Measurements from ENCODE around the gene OPHN1. TPM values are rescaled to one million over a fixed set of nuclear protein-coding genes. Genes with fewer than 3 reads are reported as not detected.

Gene OPHN1
- total and polyA plus RNA-seq, 2 donors (not counting 1 experiment from before 2014, with no cell fraction given), result 2.9 to 8.3 TPM

DNA sequence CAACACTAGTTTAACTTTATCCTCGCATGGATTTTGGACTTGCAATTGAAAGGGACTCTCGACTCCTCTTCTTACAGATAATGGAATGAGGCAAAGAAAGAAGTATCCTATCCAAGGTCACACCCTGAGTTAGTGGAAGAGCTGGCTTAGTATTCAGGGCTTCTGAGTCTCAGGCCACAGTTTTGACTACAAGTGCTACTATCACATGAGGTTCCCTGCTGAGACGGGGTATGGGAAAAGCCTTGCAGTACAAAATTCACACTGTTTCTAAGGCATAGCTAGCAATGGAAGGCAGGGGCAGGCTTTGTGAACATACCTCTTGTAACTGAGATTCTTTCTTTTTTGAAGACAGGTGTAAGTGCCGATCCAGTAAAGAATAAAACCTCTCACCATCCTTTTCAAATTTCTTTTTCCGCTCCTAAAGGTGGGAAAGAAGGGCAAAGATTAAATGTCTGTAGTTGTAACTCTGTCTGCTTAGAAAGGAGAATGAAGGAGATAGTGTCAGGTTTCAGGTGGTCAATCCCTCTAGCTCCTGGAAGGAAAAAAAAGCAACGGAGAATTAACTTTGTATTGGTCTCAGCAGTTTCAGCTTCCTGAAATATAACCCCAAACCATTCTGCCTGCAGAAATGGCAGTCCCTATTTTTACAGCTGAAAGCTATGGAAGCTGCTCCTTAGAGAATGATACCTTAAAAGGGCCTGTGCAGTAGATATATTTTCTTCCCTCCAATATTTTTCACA lies 199.0 kb downstream of the OPHN1 start:
- Histone ChIP-seq H3K36me3 (ENCODE audit: control insufficient read depth, insufficient read depth, low read length) (no peaks in the 10 kb centered on the region), H3K4me2 (ENCODE audit: extremely low read depth, insufficient read depth, low read length) (no peak overlapping the region), H3K4me3 (replicated peaks in 1 of 4; ENCODE audit: control extremely low read depth in 1 of 4, insufficient read depth in 1 of 4, low read depth in 3 of 4, low read length in 4 of 4) (no peak overlapping the region), H3K9ac (ENCODE audit: insufficient read depth, low read length) (no peak overlapping the region), H4K20me1 (ENCODE audit: control insufficient read depth, extremely low read depth, insufficient read depth, low read length) (no peaks in the 10 kb centered on the region), H3K27ac (ENCODE audit: insufficient read depth, low read length) (no peak overlapping the region), H3K9me3 (ENCODE audit: control insufficient read depth, insufficient read depth, low read depth, low read length) (no peaks in the 10 kb centered on the region), H3K27me3 (ENCODE audit: control insufficient read depth, insufficient read depth, low read length) (no peaks in the 10 kb centered on the region), H3K79me2 (ENCODE audit: control insufficient read depth, insufficient read depth, low read length) (no peaks in the 10 kb centered on the region), H2AFZ (ENCODE audit: low read length) (no peak overlapping the region), H3K4me1 (ENCODE audit: control insufficient read depth, extremely low read depth, insufficient read depth, low read length) (no peaks in the 10 kb centered on the region)
- TF ChIP-seq CTCF (conservative IDR thresholded peaks at IDR 0.05 in 1 of 2, IDR thresholded peaks at IDR 0.05 in 1 of 2; ENCODE audit: low read depth in 1 of 2, low read length in 2 of 2) (no peak), EZH2 (IDR thresholded peaks at IDR 0.05; ENCODE audit: low read length, missing control alignments) (no peak)
- no peak for DNase-seq (ENCODE audit: low read depth in 2 of 2)

DNA sequence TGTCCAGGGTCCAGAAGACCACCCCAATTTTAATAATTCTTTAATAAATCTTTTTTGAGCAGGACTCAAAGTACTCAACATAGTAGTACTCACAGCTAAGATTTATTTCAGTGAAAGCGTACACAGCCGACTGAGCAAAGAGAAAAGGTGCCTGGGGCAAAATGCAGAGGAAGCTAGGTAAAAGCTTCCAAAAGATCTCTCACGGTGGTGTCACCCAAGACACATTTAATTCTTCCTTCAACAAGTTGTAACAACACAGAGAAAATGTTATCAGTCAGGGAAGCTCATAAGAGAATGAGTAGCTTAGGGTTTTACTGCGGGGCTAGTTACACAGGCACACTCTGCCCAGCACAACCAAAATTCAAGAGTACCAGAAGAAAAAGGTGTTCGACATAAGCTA lies 201.1 kb downstream of the OPHN1 start:
- DNase-seq (ENCODE audit: low read depth in 2 of 2), result no peak
- no peaks in the 10 kb centered on the region for H3K27me3 ChIP-seq (ENCODE audit: control insufficient read depth, insufficient read depth, low read length)
- H3K4me2 ChIP-seq (ENCODE audit: extremely low read depth, insufficient read depth, low read length), result no peak overlapping the region
- no peak overlapping the region for H3K4me3 ChIP-seq (replicated peaks in 1 of 4; ENCODE audit: control extremely low read depth in 1 of 4, insufficient read depth in 1 of 4, low read depth in 3 of 4, low read length in 4 of 4)
- no peaks in the 10 kb centered on the region for H3K9me3 ChIP-seq (ENCODE audit: control insufficient read depth, insufficient read depth, low read depth, low read length)
- no peak overlapping the region for H3K27ac ChIP-seq (ENCODE audit: insufficient read depth, low read length)
- no peaks in the 10 kb centered on the region for H4K20me1 ChIP-seq (ENCODE audit: control insufficient read depth, extremely low read depth, insufficient read depth, low read length)
- H3K36me3 ChIP-seq (ENCODE audit: control insufficient read depth, insufficient read depth, low read length), result no peaks in the 10 kb centered on the region
- no peak overlapping the region for H3K9ac ChIP-seq (ENCODE audit: insufficient read depth, low read length)
- no peak overlapping the region for H2AFZ ChIP-seq (ENCODE audit: low read length)
- H3K79me2 ChIP-seq (ENCODE audit: control insufficient read depth, insufficient read depth, low read length), result no peaks in the 10 kb centered on the region
- no peaks in the 10 kb centered on the region for H3K4me1 ChIP-seq (ENCODE audit: control insufficient read depth, extremely low read depth, insufficient read depth, low read length)
- TF ChIP-seq EZH2 (IDR thresholded peaks at IDR 0.05; ENCODE audit: low read length, missing control alignments) (no peak), CTCF (conservative IDR thresholded peaks at IDR 0.05 in 1 of 2, IDR thresholded peaks at IDR 0.05 in 1 of 2; ENCODE audit: low read depth in 1 of 2, low read length in 2 of 2) (no peak)

GRCh38 chrX:68209008-68209407 lies 224.3 kb downstream of the OPHN1 start:
- Histone ChIP-seq H3K4me1 (ENCODE audit: control insufficient read depth, extremely low read depth, insufficient read depth, low read length) (no peaks in the 10 kb centered on the region), H2AFZ (ENCODE audit: low read length) (no peak overlapping the region), H3K4me2 (ENCODE audit: extremely low read depth, insufficient read depth, low read length) (no peak overlapping the region), H3K27ac (ENCODE audit: insufficient read depth, low read length) (no peak overlapping the region), H3K79me2 (ENCODE audit: control insufficient read depth, insufficient read depth, low read length) (no peaks in the 10 kb centered on the region), H3K36me3 (ENCODE audit: control insufficient read depth, insufficient read depth, low read length) (no peaks in the 10 kb centered on the region), H3K9me3 (ENCODE audit: control insufficient read depth, insufficient read depth, low read depth, low read length) (no peaks in the 10 kb centered on the region), H3K9ac (ENCODE audit: insufficient read depth, low read length) (no peak overlapping the region), H4K20me1 (ENCODE audit: control insufficient read depth, extremely low read depth, insufficient read depth, low read length) (no peaks in the 10 kb centered on the region), H3K4me3 (replicated peaks in 1 of 4; ENCODE audit: control extremely low read depth in 1 of 4, insufficient read depth in 1 of 4, low read depth in 3 of 4, low read length in 4 of 4) (no peak overlapping the region), H3K27me3 (ENCODE audit: control insufficient read depth, insufficient read depth, low read length) (no peaks in the 10 kb centered on the region)
- TF ChIP-seq EZH2 (IDR thresholded peaks at IDR 0.05; ENCODE audit: low read length, missing control alignments) (no peak), CTCF (conservative IDR thresholded peaks at IDR 0.05 in 1 of 2, IDR thresholded peaks at IDR 0.05 in 1 of 2; ENCODE audit: low read depth in 1 of 2, low read length in 2 of 2) (no peak)
- DNase-seq (ENCODE audit: low read depth in 2 of 2), result no peak

Measured in fibroblast of lung (primary cell).